HCT116 (cell line): ENCODE data around the gene CHRNA7.

Experiments
- CTCF ChIP-seq, 3 experiments: fragments of 200-600 bp in 1 of 3; sonication (generic) in 1 of 3; IDR thresholded peaks in 2 of 3; conservative IDR thresholded peaks in 1 of 3; 2 replicates each; pipeline ENCODE4 v1.5.1; 2012 to 2017; ENCODE audit warnings: low read depth in 2 of 3, low read length in 2 of 3, antibody characterized with exemption in 1 of 3, borderline replicate concordance in 1 of 3, control low read depth in 1 of 3, mild to moderate bottlenecking in 1 of 3, mixed read lengths in 1 of 3, mixed run types in 1 of 3, moderate library complexity in 1 of 3; ENCODE audit not compliant: insufficient read depth in 1 of 3
- EGR1 ChIP-seq: IDR thresholded peaks from 2 replicates; pipeline ENCODE4 v1.6.1; 2012; ENCODE audit warnings: low read depth
- POLR2A ChIP-seq: IDR thresholded peaks from 2 replicates; pipeline ENCODE4 v1.7.0; 2011; ENCODE audit warnings: borderline replicate concordance; ENCODE audit not compliant: insufficient read depth, insufficient read length; ENCODE audit errors: extremely low read depth

DNA sequence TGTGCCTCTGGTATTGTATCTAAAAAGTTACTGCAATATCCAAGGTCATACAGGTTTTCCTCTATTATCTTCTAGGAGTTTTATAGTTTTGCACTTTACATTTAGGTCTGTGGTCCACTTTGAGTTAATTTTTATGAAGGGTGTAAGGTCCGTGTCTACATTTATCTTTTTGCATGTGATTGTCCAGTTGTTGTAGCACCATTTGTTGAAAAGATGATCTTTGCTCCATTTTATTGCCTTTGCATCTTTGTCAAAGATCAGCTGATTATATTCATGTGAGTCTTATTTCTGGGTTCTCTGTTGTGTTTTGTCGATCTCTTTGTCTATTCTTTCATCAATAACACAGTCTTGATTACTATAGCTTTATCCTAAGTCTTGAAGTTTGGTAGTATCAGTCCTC, 6.7 kb downstream of the CHRNA7 start:
- TF ChIP-seq POLR2A, result no peak
- TF ChIP-seq CTCF (IDR thresholded peaks at IDR 0.05 in 2 of 3, conservative IDR thresholded peaks at IDR 0.05 in 1 of 3; ENCODE audit: borderline replicate concordance in 1 of 3, insufficient read depth in 1 of 3, low read depth in 2 of 3, low read length in 2 of 3), result no peak
- no peak for TF ChIP-seq EGR1
